GM21360 (cell line): ENCODE results near the gene ZNF599.

Experiments
- ATAC-seq: cut with Tn5 transposase; IDR thresholded peaks from one replicate; pipeline ENCODE4 v1.9.1; 2021; ENCODE audit warnings: mild to moderate bottlenecking, moderate library complexity; ENCODE audit not compliant: unreplicated experiment

ZNF599 gene

GRCh38 chr19:34744896-34745690 is 27.9 kb downstream of the ZNF599 start:
- ATAC-seq, result no peak

DNA sequence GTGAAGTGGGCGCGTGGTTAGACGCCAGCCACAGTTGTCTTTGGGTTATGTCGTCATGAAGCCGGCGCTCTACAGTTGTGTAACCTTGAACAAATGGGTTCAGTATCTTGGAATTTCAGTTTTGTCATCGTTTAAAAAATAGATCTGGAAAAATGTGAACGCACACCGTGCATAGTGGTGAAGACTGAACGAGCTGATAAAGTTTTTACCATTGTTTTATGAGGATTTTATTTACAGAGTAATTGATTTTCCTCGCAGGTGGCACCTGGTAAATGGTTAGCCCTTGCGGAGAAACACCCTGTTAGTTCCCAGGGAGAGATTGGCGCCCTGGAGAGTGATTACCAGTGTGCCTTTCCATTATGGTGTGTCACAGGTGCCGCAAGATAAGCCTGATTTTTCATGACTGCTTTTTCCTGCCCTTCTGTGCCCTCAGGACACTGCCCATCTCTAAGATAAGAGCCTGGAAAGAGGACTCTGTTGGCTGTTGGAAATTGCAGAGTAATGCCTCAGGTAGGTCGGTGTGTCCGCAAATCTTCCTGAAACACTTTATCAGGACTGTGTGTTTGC is 38.4 kb downstream of the ZNF599 start:
- no peak for ATAC-seq

DNA sequence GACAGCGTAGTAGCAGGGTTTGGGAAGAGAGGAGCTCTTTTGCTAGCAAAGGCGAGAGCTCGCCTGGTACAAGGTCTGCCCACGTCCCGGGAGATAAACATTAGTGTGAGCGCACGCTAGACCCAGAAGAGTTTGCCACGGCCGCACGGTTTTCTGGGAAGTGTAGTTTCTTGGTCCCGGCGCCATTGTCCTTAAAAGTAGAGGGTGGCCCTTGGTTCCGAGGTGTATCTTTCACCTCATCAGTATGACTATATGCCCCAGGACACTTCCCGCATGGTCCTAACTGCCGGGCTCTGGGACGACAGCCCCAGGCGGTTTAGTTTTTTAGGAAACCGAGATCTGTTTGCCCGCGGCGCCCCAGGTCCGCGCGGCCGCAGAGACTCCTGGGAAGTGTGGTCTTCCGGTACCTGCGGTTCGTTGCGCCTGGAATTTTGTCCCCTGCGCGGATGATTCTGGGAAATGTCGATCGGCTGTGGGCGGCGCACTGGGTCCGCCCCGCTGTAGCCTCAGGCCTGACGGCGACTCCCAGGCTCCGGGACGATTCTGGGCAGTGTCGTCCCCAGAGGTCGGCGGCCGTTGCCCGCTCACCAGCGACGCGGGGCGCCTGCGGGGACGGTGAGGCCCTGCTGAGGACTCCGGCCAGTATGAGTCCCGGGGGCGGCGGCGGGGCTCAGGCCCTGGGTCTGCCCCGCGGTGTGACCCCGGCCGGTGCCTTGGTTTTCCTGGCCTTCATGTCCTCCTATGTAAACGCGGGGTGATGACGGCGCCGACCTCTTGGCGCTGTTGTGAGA is 39.1 kb downstream of the ZNF599 start, which contains the start of gene ZNF181:
TSS of gene ZNF181 (plus strand) at position 498 of the 791 bp plus-strand sequence. CDS start 795 bp downstream, outside the sequence.
- peak; percentile 68 for ATAC-seq

DNA sequence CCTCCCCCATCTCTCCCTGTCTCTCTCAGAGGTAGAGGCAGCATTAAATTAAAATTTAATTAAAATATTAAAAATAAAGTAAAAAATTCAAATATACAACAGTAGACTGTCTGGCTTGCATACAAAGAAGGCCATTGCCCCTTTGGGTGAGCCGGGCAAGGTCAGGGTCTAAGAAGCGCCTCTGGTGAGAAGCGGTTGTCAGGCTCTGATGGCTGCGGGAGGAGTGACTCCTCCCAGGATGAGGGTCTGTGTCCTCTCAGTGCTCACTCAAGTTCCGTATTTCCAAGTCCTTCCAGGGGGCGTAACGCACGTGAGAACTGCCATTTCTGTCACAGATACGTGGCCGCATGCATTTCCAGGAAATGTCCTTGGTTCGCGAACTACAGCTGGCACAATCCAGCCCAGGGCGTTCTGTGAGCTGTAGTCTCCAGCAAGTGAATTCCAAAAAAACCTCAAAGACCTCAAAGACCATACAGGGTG is 39.7 kb downstream of the ZNF599 start:
- ATAC-seq, result peak; percentile 9

DNA sequence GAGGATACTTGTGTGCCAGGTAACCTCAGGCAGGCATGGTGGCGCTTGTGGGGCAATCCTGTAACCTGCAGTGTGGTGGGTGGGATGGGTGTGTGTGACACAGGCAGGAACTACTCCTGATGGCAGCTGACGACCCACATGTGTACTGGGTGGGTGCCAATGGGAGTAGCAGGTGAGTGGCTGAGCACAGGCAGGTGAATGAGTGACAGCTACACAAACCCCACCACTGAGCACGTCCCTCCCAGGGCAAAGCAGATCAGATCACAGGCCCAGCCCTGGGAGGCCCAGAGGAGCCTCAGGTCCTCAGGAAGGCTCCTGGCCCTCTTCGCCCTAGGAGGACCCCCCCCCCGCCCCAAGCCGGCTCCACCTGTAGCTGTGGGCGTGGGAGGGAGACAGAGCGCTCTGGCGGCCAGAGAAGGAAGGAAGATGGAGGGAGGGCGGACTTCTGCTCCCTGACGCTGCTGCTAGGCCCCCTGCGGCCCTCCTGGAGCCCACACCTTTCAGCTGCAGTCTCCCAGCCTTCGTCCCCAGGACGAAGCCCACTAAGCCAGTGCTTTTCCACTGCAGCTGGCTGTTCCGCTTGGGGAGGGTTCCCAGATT is 40.3 kb downstream of the ZNF599 start:
- ATAC-seq, result no peak

GRCh38 chr19:34731964-34732363 is 41.1 kb downstream of the ZNF599 start:
- ATAC-seq, result no peak

DNA sequence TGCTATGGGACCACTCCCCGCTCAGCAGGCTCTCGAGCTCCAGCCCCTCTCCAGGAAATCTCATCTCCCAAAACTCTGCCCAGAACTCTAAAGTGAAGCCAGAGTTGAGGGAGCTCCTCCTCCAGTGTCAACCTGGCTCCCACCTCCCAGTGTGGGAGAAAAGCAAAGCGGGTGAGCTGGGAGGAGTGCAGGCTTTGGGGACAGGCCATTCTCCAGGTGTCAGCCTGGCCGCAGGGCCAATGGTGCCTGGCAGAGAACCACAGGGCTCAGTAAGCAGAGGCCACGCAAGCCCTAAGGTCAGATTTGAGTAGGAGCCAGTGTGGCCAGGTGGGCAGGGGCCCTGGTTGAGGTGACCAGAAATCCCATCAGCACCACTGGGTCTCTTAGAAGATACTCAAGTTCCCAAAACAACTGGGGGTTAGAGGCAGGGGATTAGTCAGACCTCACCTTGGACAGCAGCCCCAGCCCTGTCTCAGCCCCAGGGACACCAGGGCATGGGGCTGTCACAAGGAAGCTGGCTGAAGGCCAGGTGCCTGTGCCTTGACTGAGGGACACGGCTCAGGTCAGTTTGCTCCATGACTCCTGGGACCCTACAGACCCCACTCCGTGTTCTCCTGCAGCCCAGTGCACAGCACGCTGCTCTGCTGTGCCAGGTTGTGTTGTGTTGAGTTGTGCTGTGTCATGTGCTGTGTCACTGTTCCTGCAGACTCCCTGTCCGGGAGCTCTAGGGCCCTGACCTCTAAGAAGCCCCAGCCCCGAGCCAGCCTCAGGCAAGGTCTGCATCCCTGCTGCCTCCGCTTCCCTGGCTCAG is 41.8 kb downstream of the ZNF599 start:
- ATAC-seq, result no peak

DNA sequence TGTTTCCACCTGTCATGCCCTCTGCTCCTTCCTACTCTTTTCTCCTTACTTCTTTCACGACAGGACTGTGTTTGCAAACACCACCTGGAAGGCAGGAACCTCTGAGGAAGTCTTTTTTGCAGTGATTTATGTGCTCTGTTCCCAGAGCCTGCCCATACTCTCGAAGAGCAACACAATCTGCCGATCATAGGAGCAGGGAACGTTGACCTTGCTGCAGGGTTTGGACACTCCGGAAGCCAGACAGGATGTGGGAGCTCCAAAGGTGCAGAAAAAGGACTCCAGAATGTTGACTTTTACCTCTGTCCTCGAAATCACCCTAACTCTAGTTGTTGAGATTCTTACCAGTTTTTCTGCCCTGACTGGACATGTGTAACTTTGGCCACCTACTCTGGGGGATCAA is 47.6 kb downstream of the ZNF599 start:
- ATAC-seq, result no peak

DNA sequence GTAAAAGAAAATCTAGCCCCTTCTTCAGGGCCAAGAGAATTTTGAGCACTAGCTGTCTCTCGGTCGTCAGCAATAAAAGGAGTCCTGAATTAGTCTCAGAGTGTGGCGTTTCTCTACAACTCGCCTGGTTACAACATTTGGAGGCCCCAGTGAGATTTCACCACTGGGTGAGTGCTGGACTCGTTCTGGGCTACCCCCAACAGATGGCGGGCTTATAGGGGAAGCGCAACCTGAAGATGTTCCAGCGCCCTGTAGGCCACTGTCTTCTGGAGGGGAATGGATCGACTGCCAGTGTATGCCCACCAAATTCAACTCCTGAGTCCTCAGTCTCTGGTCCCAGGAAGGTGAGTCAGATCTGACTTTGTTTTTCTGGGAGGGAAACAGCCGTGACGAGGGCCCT is 50.7 kb downstream of the ZNF599 start:
- ATAC-seq, result no peak

DNA sequence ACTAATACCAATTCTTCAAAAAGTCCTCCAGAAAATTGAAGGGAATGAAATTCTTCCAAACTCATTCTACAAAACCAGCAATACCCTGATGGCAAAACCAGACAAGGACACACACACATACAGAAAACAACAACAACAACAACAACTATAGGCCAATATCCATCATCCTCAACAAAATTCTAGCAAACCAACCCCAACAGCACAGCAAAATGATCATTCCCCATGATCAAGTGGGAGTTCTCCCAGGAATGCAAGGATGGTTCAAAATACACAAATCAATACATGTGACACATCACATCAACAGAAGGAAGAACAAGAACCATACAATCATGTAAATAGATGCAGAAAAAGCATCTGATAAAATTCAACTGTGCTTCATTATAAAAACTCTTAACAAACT is 57.7 kb downstream of the ZNF599 start:
- no peak for ATAC-seq

GRCh38 chr19:34713262-34713637 is 59.8 kb downstream of the ZNF599 start:
- ATAC-seq, result no peak

GRCh38 chr19:34712395-34713261 is 60.4 kb downstream of the ZNF599 start:
- ATAC-seq, result no peak

- ATAC-seq, result no peak
Observed at GRCh38 chr19:34711890-34712289, 61.1 kb downstream of the ZNF599 start.
